H1 (cell line): ENCODE results near the gene ARRB1. TPM values are rescaled to one million over a fixed set of nuclear protein-coding genes. Genes with fewer than 3 reads are reported as not detected.

Source experiments
- CTCF ChIA-PET: fragments of 300-600 bp; sonication (Branson Sonifier 250); formaldehyde crosslinking; loops from one replicate; lab custom pipeline; 2021; ENCODE audit not compliant: partially characterized antibody; lab: Charles Lee
- POLR2A ChIA-PET: fragments of 300-600 bp; sonication (Branson Sonifier 250); formaldehyde crosslinking; loops from one replicate; lab custom pipeline; 2021; ENCODE audit warnings: inconsistent platforms; ENCODE audit not compliant: partially characterized antibody; lab: Charles Lee
- DNase-seq, 2 experiments: peaks; one replicate each; pipeline versions ENCODE4 v3.0.0 to v3.0.0-alpha.2; 2010 to 2022; ENCODE audit warnings: low spot score in 2 of 2, low read depth in 1 of 2, mixed read lengths in 1 of 2
- FAIRE-seq: peaks from 2 replicates; lab custom pipeline; 2011; peaks lifted over from hg19 to GRCh38; lab: Jason Lieb, UNC
- H2AFZ ChIP-seq: 2 replicates; pipeline ENCODE4 v1.8.1; 2012; ENCODE audit warnings: low read length, inconsistent platforms
- H2AK5ac ChIP-seq: 2 replicates; pipeline ENCODE4 v1.6.1; 2013; ENCODE audit warnings: low read depth, low read length
- H2BK120ac ChIP-seq: replicated peaks from 2 replicates; pipeline ENCODE3; 2013; ENCODE audit warnings: low read depth, low read length, inconsistent platforms
- H2BK12ac ChIP-seq: 2 replicates; pipeline ENCODE4 v1.6.1; 2013; ENCODE audit warnings: low read depth, low read length
- H2BK15ac ChIP-seq: 2 replicates; pipeline ENCODE4 v1.6.1; 2013; ENCODE audit warnings: low read length
- H2BK20ac ChIP-seq: 2 replicates; pipeline ENCODE4 v1.6.1; 2013; ENCODE audit warnings: low read length
- H2BK5ac ChIP-seq: 2 replicates; pipeline ENCODE4 v1.6.1; 2013; ENCODE audit warnings: low read depth, low read length
- H3K14ac ChIP-seq: 2 replicates; pipeline ENCODE4 v1.6.1; 2013; ENCODE audit warnings: inconsistent platforms; ENCODE audit not compliant: insufficient read length
- H3K18ac ChIP-seq: 2 replicates; pipeline ENCODE4 v1.6.1; 2013; ENCODE audit warnings: low read length; ENCODE audit errors: extremely low read depth
- H3K23ac ChIP-seq: 2 replicates; pipeline ENCODE4 v1.6.1; 2013; ENCODE audit warnings: inconsistent platforms; ENCODE audit not compliant: insufficient read length
- H3K23me2 ChIP-seq: 2 replicates; pipeline ENCODE4 v1.6.1; 2013; ENCODE audit warnings: low read depth, low read length
- H3K27ac ChIP-seq: 2 replicates; pipeline ENCODE4 v1.6.1; 2011; ENCODE audit warnings: low read depth, low read length, inconsistent platforms
- H3K27me3 ChIP-seq, 4 experiments: replicated peaks in 1 of 4; 1 replicate in 1 of 4; 2 replicates in 3 of 4; pipeline versions ENCODE4 v1.6.1 to v1.8.1; 2011 to 2013; ENCODE audit warnings: low read length in 3 of 4, mild to moderate bottlenecking in 3 of 4, inconsistent platforms in 2 of 4, mixed read lengths in 2 of 4, moderate library complexity in 1 of 4; ENCODE audit not compliant: control insufficient read depth in 3 of 4, insufficient read depth in 3 of 4; ENCODE audit errors: extremely low read depth in 1 of 4
- H3K36me3 ChIP-seq, 4 experiments: 2 replicates each; pipeline versions ENCODE4 v1.6.1 to v1.8.1; 2011 to 2013; ENCODE audit warnings: mild to moderate bottlenecking in 4 of 4, low read length in 3 of 4, moderate library complexity in 2 of 4, control low read depth in 1 of 4, inconsistent platforms in 1 of 4; ENCODE audit not compliant: insufficient read depth in 4 of 4, control insufficient read depth in 2 of 4
- H3K4ac ChIP-seq: replicated peaks from 2 replicates; pipeline ENCODE3; 2013; ENCODE audit warnings: low read length, low read depth, mixed read lengths, inconsistent platforms; ENCODE audit not compliant: insufficient read length
- H3K4me1 ChIP-seq, 4 experiments: replicated peaks in 1 of 4; 1 replicate in 1 of 4; 2 replicates in 3 of 4; pipeline versions ENCODE4 v1.6.1 to v1.8.1; 2011 to 2013; ENCODE audit warnings: low read length in 3 of 4, inconsistent platforms in 2 of 4, mixed read lengths in 1 of 4; ENCODE audit not compliant: insufficient read depth in 4 of 4, control insufficient read depth in 3 of 4
- H3K4me2 ChIP-seq, 2 experiments: 2 replicates each; pipeline versions ENCODE4 v1.6.1 to v1.8.1; 2011 to 2013; ENCODE audit warnings: low read depth in 2 of 2, low read length in 2 of 2, control low read depth in 1 of 2, inconsistent platforms in 1 of 2, mild to moderate bottlenecking in 1 of 2; ENCODE audit not compliant: insufficient read depth in 1 of 2
- H3K4me3 ChIP-seq, 4 experiments: fragments of 200-600, 300-600 bp in 1 of 4; sonication (generic), shearing (Covaris generic), sonication (Bioruptor Twin) in 1 of 4; 2 replicates each; pipeline versions ENCODE4 v1.5.1 to v1.8.1; 2011 to 2016; ENCODE audit warnings: low read length in 4 of 4, low read depth in 3 of 4, control low read depth in 2 of 4, inconsistent platforms in 2 of 4, mild to moderate bottlenecking in 2 of 4, mixed read lengths in 1 of 4, moderate library complexity in 1 of 4; ENCODE audit not compliant: insufficient read depth in 2 of 4; ENCODE audit errors: extremely low read depth in 1 of 4
- H3K56ac ChIP-seq: replicated peaks from 2 replicates; pipeline ENCODE3; 2013; ENCODE audit warnings: low read depth, mild to moderate bottlenecking, mixed read lengths, low read length, inconsistent platforms; ENCODE audit not compliant: insufficient read length
- H3K79me1 ChIP-seq: 2 replicates; pipeline ENCODE4 v1.6.1; 2013; ENCODE audit warnings: low read depth, low read length, control low read depth
- H3K79me2 ChIP-seq, 2 experiments: 2 replicates each; pipeline versions ENCODE4 v1.6.1 to v1.8.1; 2012 to 2013; ENCODE audit warnings: low read length in 2 of 2, mild to moderate bottlenecking in 2 of 2, inconsistent platforms in 1 of 2; ENCODE audit not compliant: insufficient read depth in 2 of 2, control insufficient read depth in 1 of 2
- H3K9ac ChIP-seq, 4 experiments: replicated peaks in 1 of 4; 1 replicate in 1 of 4; 2 replicates in 3 of 4; pipeline versions ENCODE4 v1.6.1 to v1.8.1; 2011 to 2013; ENCODE audit warnings: low read depth in 3 of 4, low read length in 3 of 4, control low read depth in 2 of 4, mild to moderate bottlenecking in 2 of 4, moderate library complexity in 2 of 4, inconsistent platforms in 1 of 4; ENCODE audit errors: extremely low read depth in 1 of 4
- H3K9me3 ChIP-seq, 2 experiments: 2 replicates each; pipeline versions ENCODE4 v1.6.1 to v1.8.1; 2012 to 2013; ENCODE audit warnings: mild to moderate bottlenecking in 2 of 2, moderate library complexity in 2 of 2, control low read depth in 1 of 2, inconsistent platforms in 1 of 2, low read depth in 1 of 2, low read length in 1 of 2, mixed read lengths in 1 of 2; ENCODE audit not compliant: insufficient read depth in 2 of 2
- H4K20me1 ChIP-seq, 2 experiments: replicated peaks in 1 of 2; 2 replicates each; pipeline versions ENCODE3 to v1.8.1; 2011 to 2013; ENCODE audit warnings: inconsistent platforms in 2 of 2, low read length in 2 of 2, mild to moderate bottlenecking in 1 of 2; ENCODE audit not compliant: insufficient read depth in 2 of 2, control insufficient read depth in 1 of 2
- H4K5ac ChIP-seq: 2 replicates; pipeline ENCODE4 v1.6.1; 2013; ENCODE audit warnings: low read length, low read depth, mixed read lengths, inconsistent platforms; ENCODE audit not compliant: insufficient read length
- H4K8ac ChIP-seq: 2 replicates; pipeline ENCODE4 v1.8.0; 2013; ENCODE audit warnings: mild to moderate bottlenecking, moderate library complexity, low read length, inconsistent platforms; ENCODE audit not compliant: insufficient read depth; ENCODE audit errors: extremely low read depth
- H4K91ac ChIP-seq: replicated peaks from 2 replicates; pipeline ENCODE3; 2013; ENCODE audit warnings: low read length, mixed read lengths, inconsistent platforms; ENCODE audit not compliant: insufficient read length
- CHD1 ChIP-seq: IDR thresholded peaks from 2 replicates; pipeline ENCODE4 v1.6.1; 2012; ENCODE audit warnings: low read depth, low read length, improper control_type of control experiment
- EGR1 ChIP-seq: IDR thresholded peaks from 2 replicates; pipeline ENCODE4 v1.6.1; 2011; ENCODE audit warnings: low read depth, low read length, borderline replicate concordance
- EP300 ChIP-seq, 2 experiments: IDR thresholded peaks; 1 replicate in 1 of 2; 2 replicates in 1 of 2; pipeline ENCODE4 v1.6.1; 2011 to 2012; ENCODE audit warnings: low read depth in 2 of 2, low read length in 2 of 2, mild to moderate bottlenecking in 2 of 2, borderline replicate concordance in 1 of 2, inconsistent platforms in 1 of 2, moderate library complexity in 1 of 2
- NANOG ChIP-seq: IDR thresholded peaks from 2 replicates; pipeline ENCODE4 v1.6.1; 2011; ENCODE audit warnings: low read length, low read depth, mild to moderate bottlenecking, inconsistent platforms; ENCODE audit not compliant: insufficient read depth, poor library complexity, severe bottlenecking
- POLR2AphosphoS5 ChIP-seq: IDR thresholded peaks from 2 replicates; pipeline ENCODE4 v1.6.1; 2011; ENCODE audit warnings: low read depth, low read length
- SAP30 ChIP-seq: fragments of 300-600 bp; sonication (generic); IDR thresholded peaks from 2 replicates; pipeline ENCODE4 v1.7.1; 2012; ENCODE audit warnings: low read length, moderate library complexity, mild to moderate bottlenecking, inconsistent platforms; ENCODE audit not compliant: insufficient read depth, insufficient replicate concordance
- SP4 ChIP-seq: IDR thresholded peaks from 2 replicates; pipeline ENCODE4 v1.6.1; 2012; ENCODE audit warnings: low read length, inconsistent platforms
- TAF1 ChIP-seq: IDR thresholded peaks from 2 replicates; pipeline ENCODE4 v1.6.1; 2011; ENCODE audit warnings: mild to moderate bottlenecking, low read depth, low read length
- ZNF274 ChIP-seq: IDR thresholded peaks from 2 replicates; pipeline ENCODE4 v1.7.0; 2012; ENCODE audit warnings: low read length, borderline replicate concordance; ENCODE audit errors: extremely low read depth
- WGBS, 2 experiments: shearing (Covaris generic) in 1 of 2; methylation state at CpG; one replicate each; pipeline versions ENCODE4 v1.1.6 to v1.1.7; 2013 to 2015; ENCODE audit warnings: low lambda C conversion rate in 2 of 2, mixed read lengths in 2 of 2, inconsistent platforms in 1 of 2, low coverage in 1 of 2, missing lambda C conversion rate in 1 of 2; ENCODE audit not compliant: insufficient replicate concordance in 2 of 2, insufficient coverage in 1 of 2, insufficient read length in 1 of 2; ENCODE audit errors: extremely low coverage in 1 of 2, missing lambda C conversion rate in 1 of 2; 5-methylcytosine and 5-hydroxymethylcytosine counted together
- polyA plus RNA-seq, 7 experiments: library from polyadenylated mRNA; depleted of rRNA in 3 of 7; stranded (reverse) in 5 of 7; unstranded in 2 of 7; fragments of >200 nt in 5 of 7; fragments of 200-250 nt in 2 of 7; gene quantifications; 1 replicate in 5 of 7; 2 replicates in 1 of 7; 4 replicates in 1 of 7; pipeline versions ENCODE4 v1.2.1 to v1.2.3, GENCODE V29; 2011 to 2013; ENCODE audit warnings: missing spikeins in 2 of 7, mixed read lengths in 2 of 7
- total RNA-seq: library from RNA; stranded (reverse); fragmentation: NEBNext Ultra II Directional; extraction: Animal tissue kit (Norgen Biotek cat#: 25700); gene quantifications from 2 replicates; pipeline ENCODE4 v1.2.1, GENCODE V29; 2021

ARRB1 gene
- total and polyA plus RNA-seq, 2 of the 8 experiments (the other 6 are each of a cell fraction or from before 2014, with no cell fraction given), result 9.4 to 31.8 TPM

GRCh38 chr11:75244052-75244814 lies 107.2 kb downstream of the ARRB1 start:
- Histone ChIP-seq H3K9me3 (no peaks in the 10 kb centered on the region), H4K91ac (no peak overlapping the region), H4K20me1 (peaks cover 0 to 3% of the 10 kb centered on the region in 2 experiments), H2BK15ac (no peak overlapping the region), H3K18ac (no peak overlapping the region), H3K4me2 (no peak overlapping the region), H3K56ac (no peak overlapping the region), H2BK12ac (no peak overlapping the region), H3K14ac (no peak overlapping the region), H2AK5ac (no peak overlapping the region), H3K23me2 (peaks cover 12% of the 10 kb centered on the region; the same call in 1 of the 2 replicates), H4K8ac (no peak overlapping the region; the same call in 1 of the 2 replicates), H3K27ac (no peak overlapping the region), H2AFZ (no peak overlapping the region), H4K5ac (no peak overlapping the region), H3K27me3 (peaks cover 24 to 50% (median 40%) of the 10 kb centered on the region in 4 experiments), H2BK20ac (no peak overlapping the region), H3K79me1 (no peaks in the 10 kb centered on the region), H3K36me3 (no peaks in the 10 kb centered on the region), H3K23ac (no peak overlapping the region), H3K9ac (no peak overlapping the region), H3K79me2 (no peaks in the 10 kb centered on the region), H2BK120ac (no peak overlapping the region), H2BK5ac (no peak overlapping the region), H3K4me1 (peaks cover 2 to 12% (median 6%) of the 10 kb centered on the region in 4 experiments), H3K4me3 (no peak overlapping the region), H3K4ac (no peak overlapping the region)
- 78% methylated on average over 10 of the region's 10 CpGs; no CpG with 5 or more reads in 1 of the 2 experiments for WGBS, 2 experiments
- FAIRE-seq (no peak), DNase-seq (no peak)
- ChIA-PET POLR2A (interaction anchor here (0.8 to 1.6 kb wide), 3 partner anchors 14 to 156 kb away, joined by 3 read pairs; no protein-coding TSS in a partner anchor), CTCF (interaction anchor here (0.6 to 34.9 kb wide), 17 partner anchors 11 to 222 kb away, joined by 3 to 952 read pairs (median 4); partner anchors contain the start of genes SLCO2B1 and TPBGL)
- TF ChIP-seq EGR1 (no peak), CHD1 (no peak), ZNF274 (no peak), EP300 (IDR thresholded peaks at IDR 0.05; ENCODE audit: borderline replicate concordance in 1 of 2, low read depth in 2 of 2, low read length in 2 of 2) (no peak), SAP30 (no peak), NANOG (no peak), POLR2AphosphoS5 (no peak), TAF1 (no peak), SP4 (no peak)
